GM12892 (cell line): ENCODE measurements around the gene PPM1H.

Source experiments
- POLR2A ChIP-seq: IDR thresholded peaks from 2 replicates; pipeline ENCODE4 v1.6.1; 2011; ENCODE audit warnings: low read depth, low read length, control low read depth
- POLR2AphosphoS5 ChIP-seq: IDR thresholded peaks from 2 replicates; pipeline ENCODE4 v1.6.1; 2011; ENCODE audit warnings: low read depth, low read length, control low read depth
- TAF1 ChIP-seq: IDR thresholded peaks from 2 replicates; pipeline ENCODE4 v1.6.1; 2011; ENCODE audit warnings: low read depth, mild to moderate bottlenecking, control low read depth, low read length, borderline replicate concordance

DNA sequence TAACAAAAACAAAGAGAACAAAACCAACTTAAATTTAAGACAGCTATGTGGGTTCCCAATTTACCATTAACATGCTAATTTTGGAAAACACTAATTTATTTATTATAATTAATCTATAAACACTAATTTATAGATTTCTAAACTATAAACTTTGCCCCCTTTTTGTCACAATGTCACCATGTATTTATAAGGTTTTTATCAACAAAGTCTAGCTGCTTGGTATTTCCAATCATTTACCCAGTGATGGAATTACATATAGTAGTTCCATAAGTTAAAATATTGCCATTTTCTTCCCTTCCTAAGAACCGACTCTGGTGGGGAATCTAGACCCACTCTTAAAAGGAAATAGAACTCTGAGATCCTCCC is 140.7 kb downstream of the PPM1H start:
- no peak for TF ChIP-seq POLR2A
- no peak for TF ChIP-seq POLR2AphosphoS5
- no peak for TF ChIP-seq TAF1
